Epithelial cell of esophagus (primary cell): ENCODE data around the gene CAPS2.
A peak's percentile ranks its signal among the peaks of the same experiment; 100 is the strongest.

Experiments
- DNase-seq: peaks from one replicate; pipeline ENCODE4 v3.0.0; 2010; ENCODE audit warnings: low read depth
- H3K4me3 ChIP-seq: 2 replicates; pipeline ENCODE4 v1.5.1; 2011; ENCODE audit warnings: mild to moderate bottlenecking, low read length, control low read depth
- CTCF ChIP-seq: IDR thresholded peaks from 2 replicates; pipeline ENCODE4 v1.5.1; 2011; ENCODE audit warnings: low read depth, mild to moderate bottlenecking, low read length, control low read depth, inconsistent platforms; ENCODE audit not compliant: insufficient read depth; ENCODE audit errors: missing control alignments

Gene CAPS2

GRCh38 chr12:75259143-75259542, 71.0 kb downstream of the CAPS2 start:
- DNase-seq = no peak
- no peak overlapping the region for H3K4me3 ChIP-seq
- no peak for TF ChIP-seq CTCF

GRCh38 chr12:75257510-75257909, 72.6 kb downstream of the CAPS2 start:
- DNase-seq = no peak
- no peak overlapping the region for H3K4me3 ChIP-seq
- no peak for TF ChIP-seq CTCF

GRCh38 chr12:75245108-75245507, 85.0 kb downstream of the CAPS2 start:
- no peak for DNase-seq
- no peak overlapping the region for H3K4me3 ChIP-seq
- TF ChIP-seq CTCF = no peak

GRCh38 chr12:75239987-75240386, 90.1 kb downstream of the CAPS2 start:
- no peak overlapping the region for H3K4me3 ChIP-seq
- TF ChIP-seq CTCF = no peak
- no peak for DNase-seq

GRCh38 chr12:75236206-75236605, 93.9 kb downstream of the CAPS2 start:
- no peak for TF ChIP-seq CTCF
- peak; percentile 47 for DNase-seq
- no peak overlapping the region for H3K4me3 ChIP-seq

- no peak for TF ChIP-seq CTCF
- H3K4me3 ChIP-seq = no peak overlapping the region
- DNase-seq = no peak
Observed at GRCh38 chr12:75227132-75227531, 103.0 kb downstream of the CAPS2 start.
